SK-N-SH treated with all-trans-retinoic acid at 6 μM for 48 hours (cell line): ENCODE data around the gene SEMA4F.

ENCODE experiments used
- ATAC-seq: fragments of 200-7000 bp; cut with Tn5 transposase; 3 replicates; pipeline ENCODE4 v1.9.1; 2020; ENCODE audit warnings: mild to moderate bottlenecking, moderate library complexity
- ARNTL ChIP-seq: fragments of 450-650 bp; formaldehyde crosslinking; IDR thresholded peaks from 2 replicates; pipeline ENCODE4 v1.5.0; 2020; ENCODE audit warnings: low read depth, mild to moderate bottlenecking, moderate library complexity, borderline replicate concordance
- BACH2 ChIP-seq: fragments of 250-450 bp; sonication (Bioruptor Pico); IDR thresholded peaks from 2 replicates; pipeline ENCODE4 v1.9.0; 2021; ENCODE audit warnings: mild to moderate bottlenecking, borderline replicate concordance
- CSDC2 ChIP-seq: fragments of 250-450 bp; sonication (Bioruptor Pico); IDR thresholded peaks from 2 replicates; pipeline ENCODE4 v1.5.0; 2020; ENCODE audit warnings: mild to moderate bottlenecking, moderate library complexity
- CSRNP3 ChIP-seq: fragments of 250-450 bp; sonication (Bioruptor Pico); IDR thresholded peaks from 2 replicates; pipeline ENCODE4 v1.5.1; 2021; ENCODE audit warnings: mild to moderate bottlenecking, moderate library complexity
- ESRRG ChIP-seq: fragments of 250-450 bp; sonication (Bioruptor Pico); IDR thresholded peaks from 2 replicates; pipeline ENCODE4 v1.6.1; 2021; ENCODE audit warnings: mild to moderate bottlenecking
- ISL1 ChIP-seq: fragments of 250-450 bp; sonication (Bioruptor Pico); IDR thresholded peaks from 2 replicates; pipeline ENCODE4 v2.1.2; 2022; ENCODE audit warnings: mild to moderate bottlenecking, moderate library complexity
- PPARA ChIP-seq: fragments of 250-450 bp; sonication (Bioruptor Pico); IDR thresholded peaks from 2 replicates; pipeline ENCODE4 v1.5.0; 2020; ENCODE audit warnings: mild to moderate bottlenecking, borderline replicate concordance
- RARB ChIP-seq: fragments of 250-450 bp; sonication (Bioruptor Pico); IDR thresholded peaks from 2 replicates; pipeline ENCODE4 v1.8.0; 2021; ENCODE audit warnings: mild to moderate bottlenecking, moderate library complexity
- SNAI2 ChIP-seq: fragments of 250-450 bp; sonication (Bioruptor Pico); IDR thresholded peaks from 2 replicates; pipeline ENCODE4 v1.5.0; 2020; ENCODE audit warnings: mild to moderate bottlenecking, moderate library complexity
- TCF4 ChIP-seq: fragments of 250-450 bp; sonication (Bioruptor Pico); IDR thresholded peaks from 2 replicates; pipeline ENCODE4 v1.8.0; 2021; ENCODE audit warnings: mild to moderate bottlenecking, moderate library complexity, borderline replicate concordance
- TOX ChIP-seq: fragments of 250-450 bp; sonication (Bioruptor Pico); IDR thresholded peaks from 2 replicates; pipeline ENCODE4 v1.8.0; 2021; ENCODE audit warnings: mild to moderate bottlenecking, moderate library complexity, borderline replicate concordance
- TSHZ2 ChIP-seq: fragments of 250-450 bp; sonication (Bioruptor Pico); IDR thresholded peaks from 2 replicates; pipeline ENCODE4 v1.5.0; 2020; ENCODE audit warnings: mild to moderate bottlenecking, moderate library complexity
- ZC3H10 ChIP-seq: fragments of 250-450 bp; sonication (Bioruptor Pico); IDR thresholded peaks from 2 replicates; pipeline ENCODE4 v1.5.1; 2021; ENCODE audit warnings: mild to moderate bottlenecking, moderate library complexity
- ZFP3 ChIP-seq: fragments of 250-450 bp; sonication (Bioruptor Pico); IDR thresholded peaks from 2 replicates; pipeline ENCODE4 v1.5.0; 2020; ENCODE audit warnings: mild to moderate bottlenecking, moderate library complexity
- ZFP30 ChIP-seq: fragments of 450-650 bp; formaldehyde crosslinking; IDR thresholded peaks from 2 replicates; pipeline ENCODE4 v1.5.0; 2022; ENCODE audit warnings: mild to moderate bottlenecking, moderate library complexity
- ZNF565 ChIP-seq: fragments of 450-650 bp; formaldehyde crosslinking; conservative IDR thresholded peaks from 2 replicates; pipeline ENCODE4 v1.5.0; 2020; ENCODE audit warnings: low read depth, mild to moderate bottlenecking, moderate library complexity
- ZNF70 ChIP-seq: fragments of 450-650 bp; formaldehyde crosslinking; IDR thresholded peaks from 2 replicates; pipeline ENCODE4 v1.5.0; 2020; ENCODE audit warnings: mild to moderate bottlenecking, moderate library complexity
- ZNF8 ChIP-seq: fragments of 450-650 bp; formaldehyde crosslinking; IDR thresholded peaks from 2 replicates; pipeline ENCODE4 v1.5.0; 2020; ENCODE audit warnings: mild to moderate bottlenecking, moderate library complexity
- TF ChIP-seq, protein P1 (sequence below): fragments of 250-450 bp; sonication (Bioruptor Pico); IDR thresholded peaks from 2 replicates; pipeline ENCODE4 v1.5.1; 2020; ENCODE audit warnings: low read depth, mild to moderate bottlenecking, moderate library complexity
- TF ChIP-seq, protein P2 (sequence below): fragments of 250-450 bp; sonication (Bioruptor Pico); IDR thresholded peaks from 2 replicates; pipeline ENCODE4 v1.8.0; 2021; ENCODE audit warnings: low read depth, mild to moderate bottlenecking, moderate library complexity, borderline replicate concordance

Gene SEMA4F

DNA sequence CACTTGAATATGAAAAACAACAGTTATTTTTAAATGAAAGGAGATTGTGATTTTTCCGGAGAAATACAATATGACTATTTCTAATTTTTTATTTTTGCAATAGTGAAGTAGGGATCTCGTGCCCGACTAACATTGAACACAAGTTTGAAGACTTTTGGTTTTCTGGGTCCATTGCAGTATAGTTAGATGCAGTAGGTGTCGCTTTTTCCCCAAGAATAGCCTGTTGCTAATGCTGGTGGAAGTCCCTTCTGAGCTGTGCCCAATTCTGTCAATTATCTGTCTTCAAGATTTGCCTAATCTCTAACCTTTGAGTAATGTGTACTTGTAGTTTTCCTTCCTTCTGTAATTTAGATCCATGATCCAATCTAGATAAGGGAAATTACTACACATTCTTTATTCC is 36.5 kb downstream of the SEMA4F start:
- peak; percentile 96 for ATAC-seq
- no peak for TF ChIP-seq PPARA
- TF ChIP-seq, protein P1, sequence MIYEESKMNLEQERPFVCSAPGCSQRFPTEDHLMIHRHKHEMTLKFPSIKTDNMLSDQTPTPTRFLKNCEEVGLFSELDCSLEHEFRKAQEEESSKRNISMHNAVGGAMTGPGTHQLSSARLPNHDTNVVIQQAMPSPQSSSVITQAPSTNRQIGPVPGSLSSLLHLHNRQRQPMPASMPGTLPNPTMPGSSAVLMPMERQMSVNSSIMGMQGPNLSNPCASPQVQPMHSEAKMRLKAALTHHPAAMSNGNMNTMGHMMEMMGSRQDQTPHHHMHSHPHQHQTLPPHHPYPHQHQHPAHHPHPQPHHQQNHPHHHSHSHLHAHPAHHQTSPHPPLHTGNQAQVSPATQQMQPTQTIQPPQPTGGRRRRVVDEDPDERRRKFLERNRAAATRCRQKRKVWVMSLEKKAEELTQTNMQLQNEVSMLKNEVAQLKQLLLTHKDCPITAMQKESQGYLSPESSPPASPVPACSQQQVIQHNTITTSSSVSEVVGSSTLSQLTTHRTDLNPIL (CRISPR knock-in tag), result no peak
- TF ChIP-seq SNAI2 (CRISPR knock-in tag), result no peak
- no peak for TF ChIP-seq TCF4
- no peak for TF ChIP-seq ZFP30 (CRISPR knock-in tag)
- TF ChIP-seq BACH2, result no peak
- TF ChIP-seq ARNTL (CRISPR knock-in tag), result no peak
- TF ChIP-seq ESRRG (CRISPR knock-in tag), result no peak
- TF ChIP-seq CSDC2 (CRISPR knock-in tag), result no peak
- no peak for TF ChIP-seq ZFP3
- no peak for TF ChIP-seq ZNF565
- TF ChIP-seq TSHZ2 (CRISPR knock-in tag), result no peak
- TF ChIP-seq RARB (CRISPR knock-in tag), result no peak
- TF ChIP-seq ZC3H10 (CRISPR knock-in tag), result no peak

- TF ChIP-seq ZNF70 (CRISPR knock-in tag) (no peak), ISL1 (no peak), BACH2 (no peak), ZFP3 (no peak), ESRRG (CRISPR knock-in tag) (no peak), TSHZ2 (CRISPR knock-in tag) (no peak), ARNTL (CRISPR knock-in tag) (no peak)
- TF ChIP-seq, protein P2, sequence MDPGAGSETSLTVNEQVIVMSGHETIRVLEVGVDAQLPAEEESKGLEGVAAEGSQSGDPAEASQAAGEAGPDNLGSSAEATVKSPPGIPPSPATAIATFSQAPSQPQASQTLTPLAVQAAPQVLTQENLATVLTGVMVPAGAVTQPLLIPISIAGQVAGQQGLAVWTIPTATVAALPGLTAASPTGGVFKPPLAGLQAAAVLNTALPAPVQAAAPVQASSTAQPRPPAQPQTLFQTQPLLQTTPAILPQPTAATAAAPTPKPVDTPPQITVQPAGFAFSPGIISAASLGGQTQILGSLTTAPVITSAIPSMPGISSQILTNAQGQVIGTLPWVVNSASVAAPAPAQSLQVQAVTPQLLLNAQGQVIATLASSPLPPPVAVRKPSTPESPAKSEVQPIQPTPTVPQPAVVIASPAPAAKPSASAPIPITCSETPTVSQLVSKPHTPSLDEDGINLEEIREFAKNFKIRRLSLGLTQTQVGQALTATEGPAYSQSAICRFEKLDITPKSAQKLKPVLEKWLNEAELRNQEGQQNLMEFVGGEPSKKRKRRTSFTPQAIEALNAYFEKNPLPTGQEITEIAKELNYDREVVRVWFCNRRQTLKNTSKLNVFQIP, result no peak
- no peak for ATAC-seq
Observed at GRCh38 chr2:74691929-74692328, 37.9 kb downstream of the SEMA4F start.

DNA sequence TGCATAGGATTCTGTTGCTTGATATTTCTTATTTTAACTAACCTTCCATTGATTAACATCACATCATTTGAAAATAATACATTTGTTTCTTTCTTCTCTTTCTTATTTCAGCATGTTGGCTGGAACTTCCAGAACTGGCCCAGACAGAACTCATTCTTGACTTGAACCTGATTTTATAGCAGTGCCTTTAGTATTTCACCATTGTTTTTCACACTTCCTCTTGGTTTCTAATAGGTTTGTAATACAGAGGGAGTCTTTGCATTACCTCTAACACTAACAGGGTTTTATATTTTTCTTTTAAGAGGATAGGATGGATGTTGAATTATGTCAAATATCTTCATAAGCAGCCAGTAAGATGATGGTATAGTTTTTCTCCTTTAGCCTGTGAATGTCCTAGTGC is 39.2 kb downstream of the SEMA4F start:
- no peak for ATAC-seq
- TF ChIP-seq ZC3H10 (CRISPR knock-in tag) (no peak), ZFP30 (CRISPR knock-in tag) (no peak), SNAI2 (CRISPR knock-in tag) (no peak), CSRNP3 (no peak), TOX (CRISPR knock-in tag) (no peak), RARB (CRISPR knock-in tag) (no peak), ZNF8 (CRISPR knock-in tag) (no peak), PPARA (no peak), TSHZ2 (CRISPR knock-in tag) (no peak), ZNF565 (no peak), BACH2 (no peak), ISL1 (no peak), TCF4 (no peak), ZNF70 (CRISPR knock-in tag) (no peak)
- TF ChIP-seq, protein P2, result no peak
